Brain microvascular endothelial cell (primary cell): Measurements from ENCODE around the gene CHD9.
A peak's percentile ranks its signal among the peaks of the same experiment; 100 is the strongest.

Source experiments
- DNase-seq: peaks from one replicate; pipeline ENCODE4 v3.0.0-alpha.2; 2020
- H3K27ac ChIP-seq: fragments of 250-450 bp; sonication (Bioruptor Pico); 2 replicates; pipeline ENCODE4 v1.5.1; 2020; ENCODE audit warnings: mild to moderate bottlenecking, moderate library complexity
- H3K27me3 ChIP-seq: fragments of 250-450 bp; sonication (Bioruptor Pico); replicated peaks from 2 replicates; pipeline ENCODE4 v1.5.1; 2020; ENCODE audit warnings: mild to moderate bottlenecking
- H3K36me3 ChIP-seq: fragments of 250-450 bp; sonication (Bioruptor Pico); replicated peaks from 2 replicates; pipeline ENCODE4 v1.5.1; 2020; ENCODE audit warnings: mild to moderate bottlenecking
- H3K4me3 ChIP-seq: 2 replicates; pipeline ENCODE4 v1.5.1; 2011; ENCODE audit warnings: low read depth, mild to moderate bottlenecking, control low read depth, low read length, moderate library complexity
- in situ Hi-C: cut with HindIII; loops from 2 replicates; pipeline ENCODE4 v1.10.0; 2017; ENCODE audit warnings: low sequenced_read_pairs, low pct_ligation_motif_present
- TF ChIP-seq, protein P1 (sequence below): IDR thresholded peaks from 2 replicates; pipeline ENCODE4 v1.5.1; 2011; ENCODE audit warnings: low read depth, mild to moderate bottlenecking, moderate library complexity, low read length, control low read depth, inconsistent platforms; ENCODE audit errors: missing control alignments

CHD9 gene

DNA sequence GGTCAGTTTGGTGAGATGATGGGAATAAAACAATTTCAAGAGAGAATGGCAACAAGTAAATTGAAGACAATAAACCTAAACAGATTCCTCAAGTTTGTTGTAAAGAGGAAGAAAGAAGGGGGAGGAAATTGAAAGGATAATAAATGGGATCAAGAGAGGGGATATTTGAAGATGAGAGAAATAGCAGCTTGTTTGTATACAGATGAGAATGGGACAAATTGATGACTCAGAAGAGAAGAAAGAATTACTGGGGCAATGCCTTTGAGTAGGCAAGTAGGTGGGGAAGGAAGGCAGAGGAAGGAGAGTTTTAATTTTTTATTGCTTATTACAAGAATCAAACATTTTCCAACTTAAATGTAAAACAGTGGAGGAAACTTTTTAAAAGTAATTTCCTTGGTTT is 98.3 kb downstream of the CHD9 start:
- in situ Hi-C loops, result no loop called here
- Histone ChIP-seq H3K4me3 (no peak overlapping the region), H3K27me3 (no peaks in the 10 kb centered on the region), H3K36me3 (peaks cover 14% of the 10 kb centered on the region), H3K27ac (no peak overlapping the region)
- no peak for DNase-seq
- TF ChIP-seq, protein P1, sequence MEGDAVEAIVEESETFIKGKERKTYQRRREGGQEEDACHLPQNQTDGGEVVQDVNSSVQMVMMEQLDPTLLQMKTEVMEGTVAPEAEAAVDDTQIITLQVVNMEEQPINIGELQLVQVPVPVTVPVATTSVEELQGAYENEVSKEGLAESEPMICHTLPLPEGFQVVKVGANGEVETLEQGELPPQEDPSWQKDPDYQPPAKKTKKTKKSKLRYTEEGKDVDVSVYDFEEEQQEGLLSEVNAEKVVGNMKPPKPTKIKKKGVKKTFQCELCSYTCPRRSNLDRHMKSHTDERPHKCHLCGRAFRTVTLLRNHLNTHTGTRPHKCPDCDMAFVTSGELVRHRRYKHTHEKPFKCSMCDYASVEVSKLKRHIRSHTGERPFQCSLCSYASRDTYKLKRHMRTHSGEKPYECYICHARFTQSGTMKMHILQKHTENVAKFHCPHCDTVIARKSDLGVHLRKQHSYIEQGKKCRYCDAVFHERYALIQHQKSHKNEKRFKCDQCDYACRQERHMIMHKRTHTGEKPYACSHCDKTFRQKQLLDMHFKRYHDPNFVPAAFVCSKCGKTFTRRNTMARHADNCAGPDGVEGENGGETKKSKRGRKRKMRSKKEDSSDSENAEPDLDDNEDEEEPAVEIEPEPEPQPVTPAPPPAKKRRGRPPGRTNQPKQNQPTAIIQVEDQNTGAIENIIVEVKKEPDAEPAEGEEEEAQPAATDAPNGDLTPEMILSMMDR, result no peak

DNA sequence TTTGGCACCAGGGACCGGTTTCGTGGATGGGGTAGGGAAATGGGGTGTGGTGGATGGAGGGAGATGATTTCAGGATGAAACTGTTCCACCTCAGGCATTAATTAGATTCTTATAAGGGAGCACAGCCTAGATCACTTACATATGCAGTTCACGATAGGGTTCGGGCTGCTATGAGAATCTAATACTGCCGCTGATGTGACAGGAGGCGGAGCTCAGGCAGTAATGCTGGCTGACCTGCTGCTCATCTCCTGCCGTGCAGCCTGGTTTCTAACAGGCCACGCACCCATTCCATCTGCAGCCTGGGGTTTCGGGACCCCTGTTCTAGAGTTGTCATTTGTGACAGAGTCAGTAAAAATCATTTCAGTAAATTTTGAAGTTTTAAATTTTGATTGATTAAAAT is 99.7 kb downstream of the CHD9 start:
- no peak overlapping the region for H3K4me3 ChIP-seq
- TF ChIP-seq, protein P1, result no peak
- no peak overlapping the region for H3K27ac ChIP-seq
- no peaks in the 10 kb centered on the region for H3K27me3 ChIP-seq
- peak; percentile 8 for DNase-seq
- in situ Hi-C loops, result no loop called here
- peaks cover 15% of the 10 kb centered on the region for H3K36me3 ChIP-seq

DNA sequence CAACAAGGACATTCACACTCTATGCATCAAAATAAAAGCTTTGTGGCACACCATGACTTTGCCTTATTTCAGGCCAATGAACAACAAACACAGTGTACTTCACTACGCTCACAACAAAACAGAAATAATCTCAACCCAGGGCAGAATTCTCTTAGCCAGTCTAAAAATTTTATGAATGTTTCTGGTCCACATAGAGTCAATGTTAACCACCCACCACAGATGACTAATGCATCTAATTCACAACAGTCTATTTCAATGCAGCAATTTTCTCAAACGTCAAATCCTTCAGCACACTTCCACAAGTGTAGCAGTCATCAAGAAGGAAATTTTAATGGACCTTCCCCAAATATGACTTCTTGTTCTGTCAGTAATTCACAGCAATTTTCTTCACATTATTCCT is 101.7 kb downstream of the CHD9 start:
- peak; percentile 35 for DNase-seq
- peak overlapping the region; percentile 9 for H3K27ac ChIP-seq
- H3K27me3 ChIP-seq, result no peaks in the 10 kb centered on the region
- H3K4me3 ChIP-seq, result no peak overlapping the region
- H3K36me3 ChIP-seq, result peaks cover 17% of the 10 kb centered on the region
- in situ Hi-C loops, result no loop called here
- TF ChIP-seq, protein P1, result no peak

DNA sequence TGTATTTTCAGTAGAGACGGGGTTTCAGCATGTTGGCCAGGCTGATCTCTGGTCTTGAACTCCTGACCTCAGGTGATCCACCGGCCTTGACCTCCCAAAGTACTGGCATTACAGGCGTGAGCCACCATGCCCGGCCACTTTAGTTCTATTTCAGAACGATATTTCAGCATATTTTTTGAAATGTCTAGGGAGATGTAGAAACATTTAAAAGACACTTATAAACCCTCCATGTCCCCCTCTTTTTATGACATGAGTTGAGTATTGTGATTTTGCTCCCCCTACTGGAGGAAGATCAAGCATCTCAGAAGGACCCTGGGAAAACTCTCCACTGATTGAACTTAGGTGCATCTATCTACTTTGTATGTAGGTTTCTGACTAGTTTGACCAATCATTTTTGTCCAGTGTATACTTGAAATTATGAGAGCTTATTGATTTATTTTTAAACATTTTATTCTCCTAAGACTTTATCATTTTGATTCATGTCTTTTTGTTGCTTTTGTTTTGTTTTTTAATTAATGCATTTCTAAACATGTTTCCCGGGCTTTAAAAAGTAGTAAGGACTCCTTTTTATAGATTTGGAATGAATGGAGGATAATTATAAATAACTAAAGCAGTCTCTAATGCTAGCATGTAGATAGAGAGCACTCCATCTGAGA is 105.1 kb downstream of the CHD9 start:
- Histone ChIP-seq H3K27ac (no peak overlapping the region), H3K4me3 (no peak overlapping the region), H3K27me3 (no peaks in the 10 kb centered on the region), H3K36me3 (peaks cover 17% of the 10 kb centered on the region)
- in situ Hi-C loops, result no loop called here
- TF ChIP-seq, protein P1, result peak; percentile 72
- peak; percentile 15 for DNase-seq

DNA sequence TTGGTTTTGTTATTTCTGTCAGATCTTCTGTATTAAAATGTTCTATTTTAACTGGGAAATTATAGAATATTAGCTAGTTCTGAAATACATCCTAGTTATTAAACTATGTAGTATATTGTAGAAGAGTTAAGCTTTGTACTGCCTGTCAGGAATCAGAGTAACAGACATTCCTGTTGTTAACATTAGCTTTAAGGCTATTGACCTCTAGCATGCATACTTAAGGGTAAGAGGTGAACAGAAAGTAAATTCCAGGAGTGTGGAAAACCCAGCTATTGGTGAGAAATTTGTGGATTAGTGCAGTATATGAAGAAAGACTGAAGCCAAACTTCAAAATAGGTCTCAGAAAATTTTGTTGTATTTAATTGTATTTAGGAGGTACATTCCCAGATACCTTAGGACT is 111.3 kb downstream of the CHD9 start:
- in situ Hi-C loops, result no loop called here
- TF ChIP-seq, protein P1, result no peak
- Histone ChIP-seq H3K4me3 (no peak overlapping the region), H3K27ac (no peak overlapping the region), H3K27me3 (no peaks in the 10 kb centered on the region), H3K36me3 (no peaks in the 10 kb centered on the region)
- DNase-seq, result no peak

DNA sequence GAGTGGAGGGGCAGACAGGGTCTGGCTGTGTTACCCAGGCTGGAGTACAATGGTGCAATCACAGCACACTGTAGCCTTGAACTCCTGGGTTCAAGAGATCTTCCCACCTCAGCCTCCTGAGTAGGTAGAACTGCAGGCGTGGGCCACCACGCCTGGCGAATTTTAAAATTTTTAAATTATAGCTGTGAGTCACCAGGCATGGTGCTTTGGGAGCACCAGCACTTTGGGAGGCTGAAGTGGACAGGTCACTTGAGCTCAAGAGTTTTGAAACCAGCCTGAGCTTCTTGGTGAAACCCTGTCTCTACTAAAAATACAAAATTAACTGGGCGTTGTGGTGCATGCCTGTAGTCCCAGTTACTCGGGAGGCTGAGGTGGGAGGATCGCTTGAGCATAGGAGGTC is 114.0 kb downstream of the CHD9 start:
- no peak overlapping the region for H3K4me3 ChIP-seq
- no peak overlapping the region for H3K27ac ChIP-seq
- no peaks in the 10 kb centered on the region for H3K36me3 ChIP-seq
- TF ChIP-seq, protein P1, result no peak
- in situ Hi-C loops, result no loop called here
- no peaks in the 10 kb centered on the region for H3K27me3 ChIP-seq
- DNase-seq, result no peak
